8988T (cell line): ENCODE measurements around the gene FTO.
A peak's percentile ranks its signal among the peaks of the same experiment; 100 is the strongest.

Source experiments
- DNase-seq: peaks from one replicate; pipeline ENCODE4 v3.0.0; 2011

FTO gene

DNA sequence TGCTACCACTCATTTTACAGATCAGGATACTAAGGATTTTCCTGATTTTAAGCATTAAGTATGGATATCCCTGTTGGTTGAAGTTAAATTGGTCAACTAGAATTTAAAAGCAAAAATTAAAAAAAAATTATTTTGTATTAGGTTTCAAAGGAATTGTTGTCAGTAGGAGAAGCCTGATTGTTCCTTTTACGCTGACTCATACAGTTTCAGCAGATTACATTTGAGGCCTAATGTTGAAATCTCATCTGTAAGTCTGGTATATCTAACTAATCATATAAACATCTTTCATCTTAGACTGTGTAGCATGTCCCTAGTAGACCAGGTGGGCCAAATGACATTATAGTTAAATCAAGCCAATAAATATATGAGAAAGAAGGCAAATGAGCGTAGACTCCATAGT, 83.5 kb downstream of the FTO start:
- no peak for DNase-seq

DNA sequence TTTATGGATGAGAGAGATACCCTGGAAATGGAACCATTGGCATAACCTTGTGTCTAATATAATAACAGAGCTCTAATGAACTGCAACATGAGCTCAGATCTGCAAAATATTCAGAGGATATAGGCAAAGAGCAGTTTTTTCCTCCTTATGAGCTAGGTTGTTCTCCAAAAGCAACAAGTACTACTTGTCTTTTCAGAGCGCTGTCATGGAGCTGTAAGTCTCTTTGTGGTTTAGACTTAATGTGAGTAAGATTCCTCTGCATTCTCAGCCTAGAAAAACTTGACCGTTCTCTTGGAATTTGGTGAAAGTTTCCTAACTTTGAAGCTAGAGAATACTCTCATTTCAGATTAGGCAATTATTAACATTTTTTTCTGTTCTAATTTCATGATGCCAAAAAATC, 85.2 kb downstream of the FTO start:
- DNase-seq: no peak

DNA sequence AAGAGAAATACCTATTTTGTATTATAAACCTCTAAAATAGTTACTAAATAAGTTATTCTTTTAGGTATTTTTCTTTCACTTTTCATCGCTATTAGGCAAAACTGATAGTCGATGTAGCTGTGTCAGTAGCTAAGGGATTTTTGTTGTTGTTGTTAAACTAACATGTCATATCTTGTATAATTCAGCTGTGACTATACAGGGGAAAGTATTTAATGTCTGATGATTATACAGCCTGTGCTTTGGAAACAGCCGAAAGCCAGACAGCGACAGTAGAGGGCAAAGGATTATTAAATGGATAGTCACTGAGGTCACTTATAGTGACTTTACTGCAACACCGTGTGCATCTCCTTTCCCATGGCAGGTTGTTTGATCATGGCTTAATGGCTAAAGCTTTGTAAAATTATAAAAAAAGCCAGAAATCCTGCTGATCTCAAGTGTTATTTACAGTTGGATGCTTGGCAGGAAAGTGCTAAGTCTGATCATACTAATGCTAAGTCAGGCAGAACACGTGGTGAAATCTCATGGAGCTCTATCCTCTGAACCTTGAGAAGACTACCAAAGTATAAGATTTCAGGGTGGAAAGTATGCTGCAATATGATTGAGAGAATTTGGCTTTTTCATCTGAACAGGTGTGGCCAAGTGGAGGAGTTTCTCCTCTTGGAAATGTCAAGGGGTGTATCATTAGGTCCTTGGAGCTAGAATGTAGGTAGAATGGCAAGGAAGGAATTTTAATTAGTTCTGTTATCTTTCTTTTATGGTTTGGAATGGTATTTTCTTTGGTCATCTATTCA, 88.4 kb downstream of the FTO start:
- no peak for DNase-seq

DNA sequence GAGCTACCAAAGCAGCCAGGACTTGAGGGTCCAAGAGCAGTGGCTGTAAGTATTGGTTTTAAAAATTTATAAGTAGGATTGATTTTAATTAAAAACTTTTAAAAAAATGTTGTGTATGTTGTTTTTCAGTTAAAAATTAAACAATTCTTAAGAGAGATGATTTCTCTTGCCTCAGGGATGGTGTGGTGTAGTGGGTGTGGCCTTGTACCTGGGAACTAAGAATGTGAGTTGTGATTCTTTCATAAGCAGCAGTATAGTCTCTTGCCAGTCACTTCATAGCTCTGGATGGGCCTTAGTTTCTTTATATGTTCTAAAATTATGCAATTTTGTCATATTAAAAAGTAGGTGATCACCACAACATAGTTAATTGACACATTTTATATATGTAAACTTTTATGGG, 99.5 kb downstream of the FTO start:
- DNase-seq: no peak

DNA sequence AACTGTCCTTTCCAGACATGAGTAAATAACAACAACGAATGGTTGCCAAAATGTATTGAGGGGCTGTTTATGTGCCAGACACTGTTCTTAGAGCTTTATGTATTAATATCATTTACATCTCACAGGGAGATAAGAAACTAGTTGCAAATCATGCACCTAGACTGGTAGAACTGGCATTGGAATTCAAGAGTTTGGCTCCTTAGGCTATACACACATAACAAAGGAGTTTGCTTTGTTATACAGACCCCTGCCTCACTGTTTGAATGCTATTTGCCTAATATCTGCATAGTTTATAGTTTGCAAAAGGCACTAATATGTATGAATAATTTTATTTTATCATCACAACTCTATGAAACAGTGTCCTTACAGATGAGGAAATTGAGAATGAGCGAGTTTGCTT, 100.0 kb downstream of the FTO start:
- DNase-seq: no peak

DNA sequence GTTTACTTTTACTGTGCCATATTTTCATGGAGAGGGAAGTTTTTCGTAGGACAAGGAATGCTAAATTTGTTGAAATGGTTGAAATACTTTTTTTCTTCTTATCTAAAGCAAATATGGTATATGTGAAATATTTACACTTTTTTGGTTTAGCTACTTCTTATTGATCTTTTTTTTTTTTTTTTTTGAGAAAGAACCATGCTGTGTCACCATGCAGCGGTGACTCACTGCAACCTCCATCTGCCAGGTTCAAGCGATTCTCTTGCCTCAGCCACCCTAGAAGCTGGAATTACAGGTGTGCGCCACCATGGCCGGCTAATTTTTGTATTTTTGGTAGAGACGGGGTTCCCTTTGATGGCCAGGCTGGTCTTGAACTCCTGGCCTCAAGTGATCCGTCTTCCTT, 100.5 kb downstream of the FTO start:
- DNase-seq: no peak

DNA sequence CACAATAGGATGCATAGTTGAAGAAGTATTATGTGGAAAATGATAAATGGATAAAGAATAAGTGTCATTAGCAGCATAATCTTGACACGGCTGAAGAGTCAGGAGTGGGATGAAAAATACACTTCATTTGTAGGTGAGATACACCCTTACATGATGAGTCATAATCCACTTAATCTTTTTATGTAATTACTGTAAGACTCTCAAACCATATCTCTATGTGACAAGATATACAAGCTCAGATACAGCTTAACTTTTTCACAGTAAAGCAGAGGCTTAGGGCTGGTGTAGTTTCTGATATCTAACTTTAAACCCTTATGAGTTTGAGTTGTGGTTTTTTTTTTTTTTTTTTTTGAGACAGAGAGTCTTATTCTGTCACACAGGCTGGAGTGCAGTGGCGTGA, 101.2 kb downstream of the FTO start:
- DNase-seq: no peak

DNA sequence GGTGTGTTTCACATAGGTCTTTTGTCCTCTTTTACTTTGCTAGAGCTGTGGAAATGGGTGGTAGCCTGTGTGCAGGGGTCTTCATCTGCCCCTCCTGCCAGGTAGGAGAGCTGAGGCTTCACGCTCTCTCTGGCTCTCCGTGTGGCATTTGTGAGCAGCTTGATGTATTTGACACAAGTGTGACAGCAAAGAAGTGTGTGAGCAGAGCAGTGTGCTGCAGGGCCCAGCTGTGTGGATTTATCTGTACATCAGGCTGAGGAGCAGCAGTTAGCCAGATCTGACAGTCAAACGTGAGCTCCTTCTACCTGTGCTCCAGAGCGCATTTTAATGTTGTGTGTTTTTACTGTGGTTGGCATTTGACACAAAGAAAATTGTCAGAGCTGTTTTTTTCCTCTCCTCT, 101.8 kb downstream of the FTO start:
- DNase-seq: no peak

DNA sequence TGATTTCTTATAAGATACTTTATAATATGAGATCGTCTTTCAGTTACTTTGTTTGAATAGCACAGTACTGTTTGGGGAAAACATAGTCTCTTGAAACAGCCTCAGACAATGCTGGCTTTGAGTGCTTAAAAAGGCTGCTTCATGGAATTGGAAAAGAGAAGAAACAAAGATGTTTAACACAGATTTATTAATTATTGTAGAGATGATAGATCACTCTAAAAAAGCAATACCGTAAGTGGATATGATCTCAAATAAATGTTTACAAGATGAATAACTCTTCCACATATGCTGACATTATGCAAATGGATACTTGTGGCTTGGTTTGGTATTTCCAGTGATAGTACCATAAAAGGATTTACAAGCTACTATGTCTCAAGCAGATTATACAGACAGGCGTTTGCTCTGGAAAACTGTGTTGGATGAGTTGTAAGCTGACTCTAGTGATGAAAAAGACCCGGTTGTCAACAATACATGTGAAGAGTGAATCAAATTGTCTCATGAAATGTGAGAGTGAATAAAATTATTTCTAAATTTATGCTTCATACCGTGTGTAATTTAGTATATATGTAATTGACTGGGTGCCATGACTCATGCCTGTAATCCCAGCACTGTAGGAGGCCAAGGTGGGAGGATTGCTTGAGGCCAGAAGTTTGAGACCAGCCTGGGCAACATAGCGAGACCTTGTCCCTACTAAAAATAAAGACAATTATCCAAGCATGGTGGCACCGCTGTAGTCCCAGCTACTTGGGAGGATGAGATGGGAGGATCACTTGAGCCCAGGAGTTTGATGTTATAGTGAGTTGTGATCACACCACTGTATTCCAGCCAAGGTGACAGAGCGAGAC, 105.4 kb downstream of the FTO start:
- no peak for DNase-seq

DNA sequence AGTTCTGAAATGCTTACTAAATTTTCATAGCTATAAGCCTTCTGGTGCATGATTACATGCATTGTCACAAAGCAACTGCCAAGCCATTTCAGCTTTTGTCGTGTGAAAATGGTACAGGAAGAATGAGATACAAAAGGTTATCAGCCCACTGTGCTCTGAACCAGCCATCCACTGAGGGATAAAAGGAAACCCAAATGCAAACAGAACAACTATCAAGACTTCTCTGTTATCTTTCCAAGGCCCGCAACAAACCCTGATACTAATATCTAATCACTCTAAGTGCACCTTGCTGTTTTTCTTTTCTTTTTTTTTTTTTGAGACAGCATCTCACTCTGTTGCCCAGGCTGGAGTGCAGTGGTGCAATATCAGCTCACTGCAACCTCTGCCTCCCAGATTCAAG, 109.0 kb downstream of the FTO start:
- no peak for DNase-seq

DNA sequence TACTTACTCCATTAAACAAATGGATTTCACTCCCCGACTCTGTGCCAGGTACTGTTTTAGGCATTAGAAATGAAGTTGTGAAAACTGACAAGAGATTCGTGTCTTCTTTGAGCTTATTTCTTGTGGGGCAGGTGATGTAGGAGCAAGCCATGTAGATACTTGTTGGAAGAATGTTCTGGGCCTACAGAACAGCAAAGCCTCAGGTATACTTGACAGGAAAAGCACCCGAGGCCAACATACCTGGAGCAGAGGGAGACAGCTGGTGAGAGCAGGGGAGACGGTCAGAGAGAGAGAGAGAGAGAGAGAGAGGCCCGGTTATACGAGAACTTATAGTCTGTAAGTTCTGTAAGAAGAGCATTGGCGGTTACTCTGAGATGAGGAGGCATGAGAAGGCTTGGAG, 110.8 kb downstream of the FTO start:
- no peak for DNase-seq

DNA sequence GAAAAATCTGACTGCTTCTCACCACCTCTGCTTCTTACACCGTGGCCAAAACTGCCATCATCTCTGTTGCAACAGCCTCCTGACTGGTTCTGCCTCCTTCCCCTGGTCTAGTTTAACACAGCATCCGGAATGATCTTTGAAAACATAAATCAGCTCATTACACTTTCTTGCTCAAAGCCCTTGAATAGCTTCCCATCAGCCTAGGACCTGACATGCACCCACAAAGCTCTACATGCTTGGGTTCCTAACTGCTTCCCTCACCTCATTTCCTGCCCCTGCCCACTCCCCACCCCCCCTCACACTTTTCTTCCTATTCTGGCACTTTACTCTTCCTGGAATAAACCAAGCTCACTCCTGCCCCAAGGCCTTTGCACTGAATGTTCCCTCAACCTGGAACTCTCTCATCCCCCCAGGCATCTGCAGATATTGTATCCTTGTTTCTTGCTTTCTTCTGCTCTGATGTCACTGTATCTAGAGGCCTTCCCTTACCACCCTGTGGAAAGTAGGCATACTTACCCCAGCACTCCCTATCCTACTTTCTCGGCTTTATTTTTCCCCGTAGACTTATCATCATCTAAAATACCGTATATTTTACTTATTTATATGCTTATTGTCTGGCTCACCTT, 112.4 kb downstream of the FTO start:
- DNase-seq: no peak

DNA sequence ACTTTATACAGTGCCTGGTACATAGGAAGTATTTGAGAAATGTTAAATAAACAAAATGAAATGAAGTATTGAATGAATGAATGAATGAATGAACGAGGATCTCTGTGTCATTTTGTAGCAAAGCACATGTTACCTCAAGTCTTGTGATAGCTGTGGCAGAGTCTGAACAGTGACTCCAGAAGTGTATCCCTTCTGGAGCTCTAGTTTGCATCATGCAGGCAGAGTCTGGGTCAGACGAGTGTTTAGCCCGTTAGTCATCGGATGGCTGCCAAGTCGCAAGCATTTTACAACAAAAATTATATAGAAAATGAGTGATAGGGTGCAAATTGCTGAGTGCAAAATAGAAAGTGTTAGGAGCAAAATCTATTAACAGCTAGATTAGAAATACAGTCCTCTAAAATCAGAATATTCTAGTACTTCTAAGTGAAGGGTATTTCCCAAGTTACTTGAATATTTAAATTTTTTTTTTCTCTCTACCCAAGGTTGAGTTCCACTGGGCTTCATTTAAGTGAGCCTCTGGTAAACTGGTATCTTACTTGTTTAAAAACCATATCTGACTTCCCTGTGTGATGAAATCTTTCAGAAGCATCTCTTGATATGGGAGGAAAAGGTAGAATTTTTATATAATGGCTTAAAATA, 113.3 kb downstream of the FTO start:
- peak; percentile 35 for DNase-seq

DNA sequence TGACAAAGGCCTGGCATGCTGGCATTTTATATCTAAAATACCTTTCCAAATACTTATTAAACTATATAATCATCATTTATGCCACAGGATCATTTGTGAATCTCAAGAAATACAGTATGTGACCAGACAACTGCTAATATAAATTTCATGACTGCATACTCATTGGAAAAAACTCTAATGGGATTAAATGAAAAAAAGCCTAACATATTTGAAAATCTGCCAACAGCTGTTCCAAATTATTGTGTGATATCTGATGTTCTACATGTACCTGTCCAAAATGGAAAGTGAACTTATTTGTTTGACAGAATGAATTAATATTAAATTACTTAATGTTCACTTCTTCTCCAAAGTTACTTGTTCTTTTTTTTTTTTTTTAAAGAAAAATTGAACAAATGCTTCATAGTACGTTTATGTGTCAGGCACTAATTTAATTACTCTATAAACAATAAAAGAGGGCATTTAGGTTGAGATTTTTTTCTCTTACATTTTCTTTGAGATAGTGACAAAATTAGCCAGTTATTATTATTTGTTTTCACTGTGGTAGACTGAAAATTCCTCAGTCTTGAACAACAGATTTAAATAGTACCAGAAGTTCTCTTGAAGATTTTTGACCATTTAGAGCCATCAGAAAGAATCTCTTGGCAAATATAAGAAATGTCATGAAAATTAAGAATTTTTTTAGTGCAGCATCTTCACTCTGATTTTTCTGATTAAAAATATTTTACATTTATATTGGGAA, 114.0 kb downstream of the FTO start:
- no peak for DNase-seq

DNA sequence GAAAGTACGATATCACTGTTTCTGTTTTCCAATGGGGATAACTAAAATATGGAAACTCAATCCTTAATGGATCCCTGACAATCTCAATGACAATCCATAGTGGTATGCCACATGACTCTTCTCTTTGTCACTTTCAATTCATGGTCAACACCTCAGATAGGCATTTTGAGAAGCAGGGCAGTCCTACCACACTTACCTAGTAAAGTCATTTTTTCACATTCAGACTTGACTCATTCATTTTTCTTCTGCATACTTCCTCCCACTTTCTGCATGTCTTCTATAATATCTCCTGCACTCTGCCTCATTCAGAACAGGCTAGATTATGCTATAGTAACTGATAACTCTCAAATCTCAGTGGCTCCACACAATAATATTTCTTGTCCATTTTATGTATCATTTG, 117.5 kb downstream of the FTO start:
- DNase-seq: no peak

DNA sequence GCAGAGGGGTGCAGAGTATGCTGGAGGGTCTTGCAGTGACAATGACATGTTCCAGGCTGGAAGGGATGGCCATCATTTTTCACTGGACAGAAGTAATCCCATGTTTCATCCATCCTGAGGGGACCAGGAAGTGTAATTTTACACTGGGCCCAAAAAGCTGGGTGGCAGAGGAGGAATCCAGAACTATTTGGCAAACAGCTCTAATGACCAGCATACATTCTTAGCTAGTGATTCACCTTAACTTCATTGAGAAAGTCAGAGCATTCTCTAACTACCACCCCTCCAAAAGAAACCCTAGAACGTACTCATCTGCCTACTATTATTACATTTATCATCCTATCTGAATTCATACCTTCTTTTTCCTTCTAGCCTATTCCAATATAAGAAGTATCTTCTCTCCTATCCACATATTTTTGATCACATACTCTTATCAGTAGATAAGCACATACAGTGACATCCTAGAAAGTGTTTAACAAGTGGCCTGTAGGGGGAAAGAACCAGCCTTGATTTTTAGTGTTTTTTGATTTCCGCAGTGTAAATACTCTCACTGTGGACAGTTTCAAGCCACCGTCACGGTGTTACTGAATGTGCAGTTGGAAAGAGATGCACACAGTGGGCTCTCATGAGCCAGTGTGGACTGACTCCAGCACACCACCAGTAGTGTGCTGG, 118.1 kb downstream of the FTO start:
- DNase-seq: no peak

DNA sequence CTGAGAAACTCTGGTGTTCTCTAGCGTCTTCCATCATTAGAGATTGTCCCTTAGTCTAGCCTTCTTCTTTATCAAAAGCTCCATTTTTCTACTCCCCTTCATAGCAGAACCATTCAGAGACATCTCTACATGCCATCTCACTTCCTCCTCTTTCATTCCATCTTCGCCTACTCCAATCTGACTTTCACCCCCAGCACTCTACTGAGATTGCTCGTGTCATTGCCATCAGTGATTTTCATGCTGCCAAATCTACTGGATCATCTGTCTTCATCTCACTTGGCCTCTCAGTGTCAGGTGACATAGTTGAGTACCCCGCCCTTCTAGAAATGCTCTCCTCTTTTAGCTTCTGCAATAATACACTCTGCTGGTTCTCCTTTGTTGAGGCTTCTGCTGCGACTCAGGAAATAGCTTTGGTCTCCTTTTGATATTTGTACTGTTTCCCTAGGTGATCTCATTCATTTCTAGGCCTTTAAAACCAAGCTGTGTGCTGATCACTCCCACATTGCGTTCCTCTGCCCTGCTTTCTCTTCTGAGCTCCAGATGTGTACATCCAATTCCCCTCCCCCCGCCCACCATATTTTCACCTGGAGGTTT, 119.1 kb downstream of the FTO start:
- DNase-seq: no peak

DNA sequence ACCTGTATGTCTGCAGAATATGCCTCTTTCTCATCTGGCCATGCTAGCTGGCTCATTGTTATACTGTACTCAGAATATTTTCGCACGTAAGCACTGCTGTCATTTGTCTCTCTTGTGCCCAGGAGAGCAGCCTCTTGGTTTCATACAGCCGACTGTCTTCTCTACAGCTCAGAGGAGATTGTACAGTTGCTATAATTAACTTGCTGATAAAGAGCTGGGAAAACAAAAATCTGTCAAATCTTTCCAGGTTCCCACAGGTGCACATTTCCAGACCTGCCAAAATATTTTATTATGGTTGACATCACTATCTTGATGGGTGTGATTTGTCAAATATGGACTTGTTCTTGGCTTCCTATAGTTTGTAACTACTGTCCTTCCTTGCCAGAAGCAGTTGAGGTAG, 122.7 kb downstream of the FTO start:
- no peak for DNase-seq

DNA sequence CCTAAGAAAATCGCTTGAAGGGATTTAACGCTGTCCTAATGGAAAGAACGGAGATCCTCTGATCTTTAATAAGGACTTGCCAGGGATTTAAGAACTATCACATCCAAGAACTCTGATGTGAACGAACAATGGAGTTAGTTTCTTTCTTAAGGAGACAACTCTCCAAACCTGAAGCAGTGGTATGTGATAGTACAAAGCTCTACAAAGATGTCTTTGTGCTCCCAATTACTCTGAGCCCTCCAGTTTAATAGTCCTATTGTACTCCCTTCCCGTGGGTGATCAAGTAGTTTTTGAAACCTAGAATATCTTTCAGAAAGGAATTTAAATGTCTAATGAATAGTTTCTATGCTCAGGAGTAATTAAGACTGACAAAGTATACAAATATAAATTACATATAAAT, 123.8 kb downstream of the FTO start:
- DNase-seq: no peak

DNA sequence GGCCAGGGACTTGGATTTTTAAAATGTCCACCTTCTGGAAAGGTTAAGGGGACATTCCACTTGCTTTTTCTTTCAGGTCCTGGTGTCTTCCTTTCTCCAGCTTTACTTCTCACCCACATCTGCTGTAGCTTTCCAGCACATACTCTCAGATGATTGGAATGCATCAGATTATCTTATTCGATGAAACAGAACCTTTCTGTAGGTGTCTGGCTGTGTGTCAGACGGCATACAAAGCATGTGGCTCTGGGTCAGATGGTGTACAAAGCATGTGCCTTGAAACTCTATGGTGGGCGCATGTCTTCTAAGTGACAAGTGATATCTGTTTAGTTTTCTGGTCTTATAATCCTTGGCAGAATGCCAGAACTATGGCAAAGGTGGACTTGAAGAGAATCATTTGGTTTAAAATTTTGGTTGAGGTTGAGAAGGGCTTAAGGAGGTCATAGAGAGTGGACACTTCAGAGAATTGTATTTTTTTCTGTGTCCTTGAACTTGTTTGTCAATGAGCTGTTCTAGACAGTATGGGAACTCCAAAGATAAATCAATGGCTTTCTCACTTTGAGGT, 125.3 kb downstream of the FTO start:
- DNase-seq: no peak

DNA sequence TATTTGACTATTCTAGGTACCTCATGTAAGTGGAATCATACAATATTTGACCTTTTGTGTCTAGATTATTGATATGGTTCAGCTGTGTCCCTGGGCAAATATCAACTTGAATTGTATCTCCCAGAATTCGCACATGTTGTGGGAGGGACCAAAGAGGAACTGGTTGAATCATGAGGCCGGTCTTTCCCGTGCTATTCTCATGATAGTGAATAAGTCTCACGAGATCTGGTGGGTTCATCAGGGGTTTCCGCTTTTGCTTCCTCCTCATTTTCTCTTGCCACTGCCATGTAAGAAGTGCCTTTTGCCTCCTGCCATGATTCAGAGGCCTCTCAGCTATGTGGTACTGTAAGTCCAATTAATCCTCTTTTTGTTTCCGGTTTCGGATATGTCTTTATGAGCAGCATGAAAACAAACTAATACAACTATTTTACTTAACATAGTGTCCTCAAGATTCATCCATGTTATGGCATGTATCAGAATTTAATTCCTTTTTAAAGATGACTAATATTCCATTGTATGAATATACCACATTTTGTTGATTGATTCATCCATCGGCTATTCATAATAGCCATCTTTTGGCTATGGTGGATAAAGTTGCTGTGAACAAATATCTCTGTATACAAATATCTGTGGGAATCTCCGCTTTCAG, 129.1 kb downstream of the FTO start:
- DNase-seq: no peak
